Caco-2 (cell line): ENCODE results near the gene HS1BP3. TPM values are rescaled to one million over a fixed set of nuclear protein-coding genes. Genes with fewer than 3 reads are reported as not detected.

ENCODE experiments used
- BruUV-seq: library from RNA; stranded (reverse); fragments of 400-500 nt; replicated peaks from 2 replicates; lab custom pipeline; 2021; lab: Mats Ljungman, UMichigan
- CTCF ChIA-PET: fragments of 300-600 bp; sonication (Branson Sonifier 250); formaldehyde crosslinking; loops from one replicate; lab custom pipeline; 2022; ENCODE audit warnings: antibody characterized with exemption; lab: Charles Lee
- POLR2A ChIA-PET: fragments of 300-600 bp; sonication (Branson Sonifier 250); formaldehyde crosslinking; loops from one replicate; lab custom pipeline; 2022; ENCODE audit warnings: antibody characterized with exemption; lab: Charles Lee
- DNase-seq, 2 experiments: peaks; one replicate each; pipeline versions ENCODE4 v3.0.0 to v3.0.0-alpha.2; 2020 to 2022
- H3K27me3 ChIP-seq: replicated peaks from 2 replicates; pipeline ENCODE4 v1.6.0; 2011; ENCODE audit warnings: low read length; ENCODE audit not compliant: control insufficient read depth, insufficient read depth
- H3K36me3 ChIP-seq: 2 replicates; pipeline ENCODE4 v1.5.1; 2011; ENCODE audit warnings: low read length; ENCODE audit not compliant: control insufficient read depth, insufficient read depth
- H3K4me1 ChIP-seq: fragments of 250-450 bp; sonication (Bioruptor Pico); 2 replicates; pipeline ENCODE4 v1.5.1; 2020; ENCODE audit warnings: mild to moderate bottlenecking
- H3K4me3 ChIP-seq: 2 replicates; pipeline ENCODE4 v1.5.1; 2011; ENCODE audit warnings: low read depth, mild to moderate bottlenecking, control low read depth, low read length
- H3K9me3 ChIP-seq: fragments of 250-450 bp; sonication (Bioruptor Pico); 2 replicates; pipeline ENCODE4 v1.5.1; 2020; ENCODE audit warnings: mild to moderate bottlenecking, moderate library complexity
- H3K27ac Mint-ChIP-seq: one replicate; pipeline ENCODE4 v1.8.0; 2022; ENCODE audit warnings: mixed read lengths; ENCODE audit not compliant: unreplicated experiment
- H3K27me3 Mint-ChIP-seq: one replicate; pipeline ENCODE4 v1.8.0; 2022; ENCODE audit warnings: mixed read lengths; ENCODE audit not compliant: insufficient read depth, unreplicated experiment
- H3K36me3 Mint-ChIP-seq: one replicate; pipeline ENCODE4 v1.8.0; 2022; ENCODE audit warnings: mild to moderate bottlenecking, mixed read lengths; ENCODE audit not compliant: insufficient read depth, unreplicated experiment
- H3K4me1 Mint-ChIP-seq: one replicate; pipeline ENCODE4 v1.8.0; 2022; ENCODE audit warnings: low read depth, mixed read lengths; ENCODE audit not compliant: unreplicated experiment
- H3K4me3 Mint-ChIP-seq: one replicate; pipeline ENCODE4 v1.8.0; 2022; ENCODE audit warnings: mild to moderate bottlenecking, moderate library complexity, mixed read lengths; ENCODE audit not compliant: unreplicated experiment
- H3K9me3 Mint-ChIP-seq: one replicate; pipeline ENCODE4 v1.8.0; 2022; ENCODE audit warnings: mixed read lengths; ENCODE audit not compliant: unreplicated experiment
- CTCF ChIP-seq, 2 experiments: fragments of 200-600 bp in 1 of 2; IDR thresholded peaks; 1 replicate in 1 of 2; 2 replicates in 1 of 2; pipeline versions ENCODE4 v1.5.1 to v1.8.0; 2011 to 2022; ENCODE audit warnings: antibody characterized with exemption in 1 of 2, control low read depth in 1 of 2, inconsistent platforms in 1 of 2, low read depth in 1 of 2, low read length in 1 of 2, mild to moderate bottlenecking in 1 of 2, moderate library complexity in 1 of 2; ENCODE audit not compliant: insufficient read depth in 1 of 2, severe bottlenecking in 1 of 2, unreplicated experiment in 1 of 2
- intact Hi-C: fragments of 100-400 bp; cut with micrococcal nuclease; formaldehyde crosslinking; loops from one replicate; pipeline ENCODE4 v1.10.0; 2022; ENCODE audit not compliant: unreplicated experiment
- total RNA-seq: library from RNA; stranded (reverse); gene quantifications from 2 replicates; pipeline ENCODE4 v1.2.3, GENCODE V29; 2022

Gene HS1BP3
- total RNA-seq, 1 experiment from 2014 or later = 31.1 TPM

- H3K9me3 Mint-ChIP-seq = no peaks in the 10 kb centered on the region
- ChIA-PET POLR2A (interaction anchor here (0.7 kb wide), 1 partner anchor 207 kb away, joined by 3 read pairs; the partner anchor contains the start of gene RHOB), CTCF (interaction anchor here (0.6 to 1.1 kb wide), 3 partner anchors 13 to 329 kb away, joined by 3 to 4 read pairs (median 3); partner anchors contain the start of gene GDF7)
- no peak for DNase-seq
- peaks cover 5% of the 10 kb centered on the region for H3K36me3 Mint-ChIP-seq
- H3K4me3 Mint-ChIP-seq = no peak overlapping the region
- BruUV-seq = no TSS peak
- no peak overlapping the region for H3K4me3 ChIP-seq
- TF ChIP-seq CTCF (IDR thresholded peaks at IDR 0.05; ENCODE audit: insufficient read depth in 1 of 2, low read depth in 1 of 2, low read length in 1 of 2, severe bottlenecking in 1 of 2, unreplicated experiment in 1 of 2) = no peak
- H3K27me3 ChIP-seq = no peaks in the 10 kb centered on the region
- no peaks in the 10 kb centered on the region for H3K27me3 Mint-ChIP-seq
- H3K36me3 ChIP-seq = no peaks in the 10 kb centered on the region
- peaks cover 7% of the 10 kb centered on the region for H3K4me1 Mint-ChIP-seq
- no peaks in the 10 kb centered on the region for H3K9me3 ChIP-seq
- intact Hi-C loops = no loop called here
- H3K27ac Mint-ChIP-seq = no peak overlapping the region
- H3K4me1 ChIP-seq = peaks cover 13% of the 10 kb centered on the region
Measured at GRCh38 chr2:20653695-20654534, 3.0 kb upstream of the HS1BP3 start.

GRCh38 chr2:20652673-20653575 is 2.0 kb upstream of the HS1BP3 start:
- BruUV-seq = no TSS peak
- intact Hi-C loops = no loop called here
- ChIA-PET POLR2A (interaction anchor here (3.1 kb wide), 1 partner anchor 206 kb away, joined by 33 read pairs; the partner anchor contains the start of gene RHOB), CTCF (interaction anchor here (2.9 kb wide), 1 partner anchor 8 kb away, joined by 28 read pairs; no protein-coding TSS in a partner anchor)
- H3K4me3 ChIP-seq = no peak overlapping the region
- peaks cover 5% of the 10 kb centered on the region for H3K36me3 Mint-ChIP-seq
- no peak overlapping the region for H3K27ac Mint-ChIP-seq
- no peak overlapping the region for H3K4me3 Mint-ChIP-seq
- H3K9me3 Mint-ChIP-seq = no peaks in the 10 kb centered on the region
- H3K9me3 ChIP-seq = no peaks in the 10 kb centered on the region
- no peaks in the 10 kb centered on the region for H3K27me3 ChIP-seq
- no peak for TF ChIP-seq CTCF (IDR thresholded peaks at IDR 0.05; ENCODE audit: insufficient read depth in 1 of 2, low read depth in 1 of 2, low read length in 1 of 2, severe bottlenecking in 1 of 2, unreplicated experiment in 1 of 2)
- no peaks in the 10 kb centered on the region; the same call in 1 of the 2 replicates for H3K36me3 ChIP-seq
- no peaks in the 10 kb centered on the region for H3K27me3 Mint-ChIP-seq
- DNase-seq = no peak
- H3K4me1 ChIP-seq = peaks cover 13% of the 10 kb centered on the region
- H3K4me1 Mint-ChIP-seq = peaks cover 7% of the 10 kb centered on the region

GRCh38 chr2:20652141-20652540 is 1.2 kb upstream of the HS1BP3 start:
- Mint-ChIP-seq H3K36me3 (peaks cover 5% of the 10 kb centered on the region), H3K9me3 (no peaks in the 10 kb centered on the region), H3K27me3 (no peaks in the 10 kb centered on the region), H3K4me1 (peaks cover 7% of the 10 kb centered on the region), H3K27ac (no peak overlapping the region), H3K4me3 (peak overlapping the region; percentile 81)
- H3K4me3 ChIP-seq = no peak overlapping the region
- H3K9me3 ChIP-seq = no peaks in the 10 kb centered on the region
- H3K4me1 ChIP-seq = peaks cover 13% of the 10 kb centered on the region
- CTCF ChIA-PET = interaction anchor here (1.2 to 3.0 kb wide), 3 partner anchors 9 to 210 kb away, joined by 7 to 28 read pairs (median 26); no protein-coding TSS in a partner anchor
- no peak for TF ChIP-seq CTCF (IDR thresholded peaks at IDR 0.05; ENCODE audit: insufficient read depth in 1 of 2, low read depth in 1 of 2, low read length in 1 of 2, severe bottlenecking in 1 of 2, unreplicated experiment in 1 of 2)
- no peak for DNase-seq
- POLR2A ChIA-PET = interaction anchor here (3.1 kb wide), 1 partner anchor 205 kb away, joined by 33 read pairs; the partner anchor contains the start of gene RHOB
- no peaks in the 10 kb centered on the region for H3K27me3 ChIP-seq
- intact Hi-C loops = no loop called here
- BruUV-seq = no TSS peak
- H3K36me3 ChIP-seq = no peaks in the 10 kb centered on the region; the same call in 1 of the 2 replicates
